ENCODE results near the gene WDR20.

WDR20 gene

GRCh38 chr14:102094101-102094500 lies 45.6 kb upstream of the WDR20 start:
- H2AFZ ChIP-seq (ENCODE audit: low read depth, low read length) = no peak overlapping the region

GRCh38 chr14:102095231-102095870 lies 44.3 kb upstream of the WDR20 start:
- DNase-seq = no peak
- H3K27ac ChIP-seq (ENCODE audit: low read length) = no peak overlapping the region
- TF ChIP-seq CTCF (IDR thresholded peaks at IDR 0.05; ENCODE audit: borderline replicate concordance, extremely low read depth, low read length, poor library complexity, severe bottlenecking) (no peak), EZH2 (IDR thresholded peaks at IDR 0.05; ENCODE audit: borderline replicate concordance, low read depth, low read length, severe bottlenecking) (no peak)
- no peaks in the 10 kb centered on the region for H4K20me1 ChIP-seq (ENCODE audit: insufficient read depth, low read length)
- H3K79me2 ChIP-seq (ENCODE audit: insufficient read depth, low read length) = no peaks in the 10 kb centered on the region
- no peaks in the 10 kb centered on the region for H3K36me3 ChIP-seq (ENCODE audit: insufficient read depth, low read length)
- H3K4me1 ChIP-seq (ENCODE audit: insufficient read depth, low read length) = no peaks in the 10 kb centered on the region
- no peaks in the 10 kb centered on the region for H3K27me3 ChIP-seq (ENCODE audit: insufficient read depth, low read length, poor library complexity)
- no peak overlapping the region for H2AFZ ChIP-seq (ENCODE audit: low read depth, low read length)
- no peak overlapping the region for H3K4me3 ChIP-seq (ENCODE audit: low read depth in 1 of 2, low read length in 2 of 2)
- H3K9ac ChIP-seq (ENCODE audit: low read depth, low read length) = no peak overlapping the region
- no peaks in the 10 kb centered on the region for H3K9me3 ChIP-seq (ENCODE audit: insufficient read depth, low read length, severe bottlenecking)
- no peak for ATAC-seq (ENCODE audit: insufficient read depth, low read depth)
- no peak overlapping the region for H3K4me2 ChIP-seq (ENCODE audit: insufficient read depth, low read length)

More at GRCh38 chr14:102094101-102094500, 45.6 kb upstream of the WDR20 start:
- no peaks in the 10 kb centered on the region for H4K20me1 ChIP-seq (ENCODE audit: insufficient read depth, low read length)
- no peak overlapping the region for H3K4me2 ChIP-seq (ENCODE audit: insufficient read depth, low read length)
- TF ChIP-seq CTCF (IDR thresholded peaks at IDR 0.05; ENCODE audit: borderline replicate concordance, extremely low read depth, low read length, poor library complexity, severe bottlenecking) (no peak), EZH2 (IDR thresholded peaks at IDR 0.05; ENCODE audit: borderline replicate concordance, low read depth, low read length, severe bottlenecking) (no peak)
- no peak overlapping the region for H3K9ac ChIP-seq (ENCODE audit: low read depth, low read length)
- H3K79me2 ChIP-seq (ENCODE audit: insufficient read depth, low read length) = no peaks in the 10 kb centered on the region
- no peak for ATAC-seq (ENCODE audit: insufficient read depth, low read depth)
- H3K9me3 ChIP-seq (ENCODE audit: insufficient read depth, low read length, severe bottlenecking) = no peaks in the 10 kb centered on the region
- DNase-seq = no peak
- no peak overlapping the region for H3K27ac ChIP-seq (ENCODE audit: low read length)
- H3K27me3 ChIP-seq (ENCODE audit: insufficient read depth, low read length, poor library complexity) = no peaks in the 10 kb centered on the region
- peaks cover 2% of the 10 kb centered on the region for H3K4me1 ChIP-seq (ENCODE audit: insufficient read depth, low read length)
- H3K4me3 ChIP-seq (ENCODE audit: low read depth in 1 of 2, low read length in 2 of 2) = no peak overlapping the region
- H3K36me3 ChIP-seq (ENCODE audit: insufficient read depth, low read length) = no peaks in the 10 kb centered on the region

- Histone ChIP-seq H3K4me2 (ENCODE audit: insufficient read depth, low read length) (no peak overlapping the region), H3K27me3 (ENCODE audit: insufficient read depth, low read length, poor library complexity) (no peaks in the 10 kb centered on the region), H4K20me1 (ENCODE audit: insufficient read depth, low read length) (no peaks in the 10 kb centered on the region), H3K36me3 (ENCODE audit: insufficient read depth, low read length) (no peaks in the 10 kb centered on the region), H3K4me1 (ENCODE audit: insufficient read depth, low read length) (no peaks in the 10 kb centered on the region), H3K79me2 (ENCODE audit: insufficient read depth, low read length) (no peaks in the 10 kb centered on the region), H3K4me3 (ENCODE audit: low read depth in 1 of 2, low read length in 2 of 2) (no peak overlapping the region), H3K9me3 (ENCODE audit: insufficient read depth, low read length, severe bottlenecking) (no peaks in the 10 kb centered on the region), H3K9ac (ENCODE audit: low read depth, low read length) (no peak overlapping the region), H2AFZ (ENCODE audit: low read depth, low read length) (no peak overlapping the region), H3K27ac (ENCODE audit: low read length) (no peak overlapping the region)
- TF ChIP-seq CTCF (IDR thresholded peaks at IDR 0.05; ENCODE audit: borderline replicate concordance, extremely low read depth, low read length, poor library complexity, severe bottlenecking) = no peak
- no peak for TF ChIP-seq EZH2 (IDR thresholded peaks at IDR 0.05; ENCODE audit: borderline replicate concordance, low read depth, low read length, severe bottlenecking)
- no peak for DNase-seq
- ATAC-seq (ENCODE audit: insufficient read depth, low read depth) = peak; percentile 56; the same call in 2 of the 3 replicates
Observed at GRCh38 chr14:102095871-102096568, 43.7 kb upstream of the WDR20 start.
